GM19455 (cell line): ENCODE data around the gene TJP3.

Experiments
- ATAC-seq: cut with Tn5 transposase; IDR thresholded peaks from one replicate; pipeline ENCODE4 v1.9.1; 2021; ENCODE audit not compliant: unreplicated experiment

Gene TJP3

DNA sequence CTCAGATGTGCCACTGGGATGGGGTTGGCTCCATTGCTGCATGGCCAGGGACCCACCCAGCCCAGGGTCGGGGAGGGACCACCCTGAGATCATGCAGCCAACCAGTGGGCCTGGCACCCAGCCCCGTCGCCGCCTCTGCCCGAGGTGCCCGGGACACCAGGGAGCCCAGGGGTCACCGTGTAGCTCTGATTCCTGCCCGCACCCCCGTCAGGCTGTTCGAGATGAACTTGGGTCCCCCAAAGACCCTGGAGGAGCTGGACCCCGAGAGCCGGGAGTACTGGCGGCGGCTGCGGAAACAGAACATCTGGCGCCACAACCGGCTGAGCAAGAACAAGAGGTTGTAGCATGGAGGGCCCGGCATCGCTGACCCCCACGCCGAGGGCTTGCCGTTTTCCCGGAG is 58.9 kb downstream of the TJP3 start:
- ATAC-seq, result no peak

DNA sequence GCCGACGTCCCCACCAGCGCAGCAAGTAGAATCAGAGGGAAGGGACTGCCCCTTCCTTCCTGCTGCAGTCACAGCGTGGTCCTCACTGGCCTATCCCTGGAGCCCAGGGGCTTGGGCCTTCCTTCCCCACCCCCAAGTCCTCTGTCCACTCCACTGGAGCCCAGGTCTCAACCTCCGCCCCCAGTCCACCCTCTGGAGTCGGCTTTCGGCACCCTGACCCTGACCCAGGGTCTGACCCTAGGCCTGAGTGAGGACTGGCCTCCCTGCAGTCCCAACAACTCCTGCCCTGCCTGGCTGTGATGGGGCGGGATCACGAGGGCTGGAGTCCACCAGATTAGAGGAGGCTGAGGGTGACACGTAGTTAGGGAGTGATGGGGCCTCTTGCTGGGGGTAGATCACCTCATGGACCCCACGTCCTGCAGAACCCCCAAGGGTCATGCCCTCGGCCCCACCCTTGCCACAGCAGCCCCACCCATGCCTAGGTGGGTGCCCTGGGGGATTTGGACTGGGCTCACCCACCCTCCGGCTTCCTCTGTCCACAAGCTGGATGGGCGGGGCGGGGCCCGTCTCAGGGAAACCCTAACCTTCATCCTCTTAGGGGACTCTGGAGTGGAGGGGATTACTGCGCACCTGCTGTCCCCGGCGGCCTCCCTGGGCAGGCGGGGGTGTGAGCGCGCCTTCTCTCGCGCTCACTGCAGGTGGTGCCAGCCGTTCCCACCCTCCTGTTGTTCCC is 60.0 kb downstream of the TJP3 start:
- no peak for ATAC-seq

DNA sequence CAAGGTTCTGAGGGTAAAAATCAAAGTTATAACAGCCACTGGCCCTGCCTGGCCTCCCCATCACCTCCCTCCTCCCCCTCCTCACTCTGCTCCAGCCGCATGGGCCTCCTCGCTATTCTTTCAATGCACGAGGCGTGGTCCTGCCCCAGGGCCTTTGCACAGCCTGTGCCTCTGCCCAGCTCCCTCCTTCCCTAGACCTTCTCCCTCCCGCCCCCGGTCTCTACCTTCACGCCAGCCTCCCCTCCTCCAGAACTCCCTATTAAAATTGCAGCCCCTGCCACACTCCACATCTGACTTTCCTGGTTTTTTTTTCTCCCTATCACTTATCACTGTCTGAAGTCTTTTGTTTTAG is 60.5 kb downstream of the TJP3 start:
- no peak for ATAC-seq

DNA sequence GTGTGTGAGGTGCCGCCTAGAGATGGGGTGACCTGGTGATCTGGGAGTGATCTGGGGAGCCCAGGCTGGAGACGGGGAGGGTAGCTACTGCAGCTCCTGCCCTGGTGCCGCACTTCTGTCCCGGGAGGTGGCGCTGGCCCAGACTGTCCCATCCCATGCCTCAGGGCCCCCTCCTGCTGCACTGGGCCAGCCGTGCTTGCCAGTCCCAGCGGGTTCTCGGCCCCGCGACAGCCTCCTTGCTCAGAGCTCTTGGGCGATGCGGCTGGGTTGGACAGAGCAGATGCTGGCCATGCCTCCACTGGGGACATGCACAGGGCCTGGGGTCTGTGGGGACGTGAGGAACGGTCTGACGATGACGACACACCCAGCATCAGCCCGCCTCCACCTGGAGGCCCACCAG is 61.3 kb downstream of the TJP3 start:
- no peak for ATAC-seq

DNA sequence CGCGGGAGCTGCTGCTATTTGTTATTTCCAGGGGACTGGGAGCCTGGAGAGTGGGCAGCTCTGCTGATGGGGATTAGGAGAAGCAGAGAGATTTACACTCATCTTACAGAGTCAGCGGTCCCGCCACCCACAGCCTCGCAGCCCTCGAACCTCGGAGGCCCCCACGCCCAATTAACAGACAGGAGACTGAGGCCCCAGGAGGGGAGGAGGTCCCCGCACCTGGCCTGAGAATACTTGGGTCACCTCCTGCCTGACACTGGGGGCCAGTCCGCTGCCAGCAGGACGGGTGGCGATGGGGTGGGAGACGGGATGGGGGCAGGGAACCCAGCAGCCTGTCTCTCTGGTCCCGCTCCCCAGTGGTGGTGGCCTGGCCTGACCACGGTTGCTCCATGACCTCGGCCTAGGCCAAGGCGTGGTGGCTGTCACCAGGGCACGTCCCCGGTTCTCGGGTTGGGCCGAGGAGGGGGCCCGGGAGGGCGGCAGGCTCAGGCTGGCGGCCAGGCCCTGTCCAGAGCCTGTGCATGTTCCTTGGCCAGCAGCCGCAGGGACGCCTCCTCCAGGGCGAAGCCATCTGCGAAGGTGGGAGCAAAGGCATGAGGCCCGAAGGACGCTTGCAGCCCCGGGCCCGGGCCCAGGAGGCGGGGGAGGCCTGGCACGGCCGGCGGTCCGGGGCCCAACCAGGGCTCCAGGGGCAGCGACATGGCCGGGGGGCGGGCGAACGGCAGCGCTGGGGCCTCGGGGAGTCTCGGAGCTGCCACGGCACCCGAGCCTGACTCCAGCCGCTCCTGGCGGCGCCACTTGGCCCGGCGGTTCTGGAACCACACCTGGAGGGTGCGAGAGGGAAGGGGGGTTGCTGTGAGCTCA is 62.2 kb downstream of the TJP3 start:
- ATAC-seq, result no peak

- ATAC-seq, result no peak
Observed at GRCh38 chr19:3771000-3771905, 63.1 kb downstream of the TJP3 start.

- no peak for ATAC-seq
Observed at GRCh38 chr19:3771906-3772455, 63.8 kb downstream of the TJP3 start, which contains the start of gene RAX2. Gene RAX2, minus strand, starts transcription at chr19:3772228. Its CDS starts 486 bp downstream, at chr19:3771742.

DNA sequence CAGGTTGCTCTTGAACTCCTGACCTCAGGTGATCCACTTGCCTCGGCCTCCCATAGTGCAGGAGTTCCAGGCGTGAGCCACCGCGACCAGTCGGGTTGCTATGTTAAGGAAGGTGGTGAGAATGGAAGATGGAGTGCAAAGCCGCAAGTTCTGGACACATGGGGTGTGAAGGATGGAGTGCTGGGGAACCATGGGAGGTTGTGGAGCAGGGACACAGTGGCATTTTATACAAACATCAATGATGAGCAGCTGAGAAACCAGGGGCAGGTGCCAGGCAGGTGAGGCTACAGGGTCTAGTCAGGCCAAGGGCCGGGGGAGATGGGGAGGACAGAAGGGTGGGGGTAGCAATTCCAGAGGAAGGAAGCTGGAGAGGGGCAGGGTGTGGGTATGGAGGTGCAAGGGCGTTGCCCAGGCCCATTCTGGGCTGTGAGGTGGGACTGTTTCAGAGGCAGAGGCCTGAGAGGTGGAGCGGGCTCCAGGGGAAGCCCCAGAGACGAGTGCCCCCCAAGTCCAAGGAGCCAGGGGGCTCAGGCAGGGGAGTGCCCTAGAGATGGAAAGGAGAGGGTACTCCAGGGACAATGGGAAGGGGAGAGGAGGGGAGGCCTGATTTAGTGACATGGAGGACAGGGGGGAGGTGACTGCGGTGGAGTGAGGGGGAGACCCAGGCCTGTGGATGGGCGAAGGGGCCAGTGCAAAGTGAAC is 65.8 kb downstream of the TJP3 start:
- no peak for ATAC-seq

DNA sequence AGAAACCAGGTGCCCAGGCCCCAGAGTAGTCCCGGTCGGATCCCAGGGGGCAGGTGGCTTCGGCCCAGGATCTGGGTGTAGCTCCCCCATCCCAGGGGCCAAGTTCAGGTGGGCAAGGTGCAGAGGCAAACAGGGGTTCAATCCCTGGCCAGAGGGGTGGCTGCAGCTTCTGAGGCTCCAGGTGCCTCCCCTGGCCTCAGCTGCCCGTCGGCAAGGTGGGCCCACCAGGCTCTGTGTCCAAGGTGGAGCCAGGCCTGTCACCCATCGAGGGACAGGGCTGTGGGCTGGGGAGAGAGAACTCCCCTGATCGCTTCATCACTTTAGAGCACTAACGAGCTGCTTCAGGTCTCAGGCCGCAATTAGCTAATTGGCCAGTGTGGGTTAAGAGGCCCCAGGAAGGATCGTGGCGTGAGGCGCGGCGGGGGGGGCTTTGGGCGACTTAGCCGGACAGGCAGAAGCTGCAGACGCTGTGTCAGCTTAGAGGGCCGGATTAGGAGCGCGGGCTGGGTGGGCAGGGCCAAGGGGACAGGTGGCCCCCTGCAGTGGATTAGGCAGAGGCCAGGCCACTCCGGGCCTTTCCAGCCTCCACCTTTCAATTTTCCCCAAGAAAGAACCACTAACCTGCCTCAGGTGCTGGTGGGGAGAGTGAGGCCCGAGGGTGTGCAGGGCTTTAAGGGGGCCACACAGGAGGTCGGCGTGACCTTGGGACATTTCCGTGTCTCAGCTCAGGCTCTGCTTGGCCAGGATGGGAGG is 66.6 kb downstream of the TJP3 start:
- ATAC-seq, result no peak

- ATAC-seq, result no peak
Observed at GRCh38 chr19:3775374-3775711, 67.2 kb downstream of the TJP3 start.

DNA sequence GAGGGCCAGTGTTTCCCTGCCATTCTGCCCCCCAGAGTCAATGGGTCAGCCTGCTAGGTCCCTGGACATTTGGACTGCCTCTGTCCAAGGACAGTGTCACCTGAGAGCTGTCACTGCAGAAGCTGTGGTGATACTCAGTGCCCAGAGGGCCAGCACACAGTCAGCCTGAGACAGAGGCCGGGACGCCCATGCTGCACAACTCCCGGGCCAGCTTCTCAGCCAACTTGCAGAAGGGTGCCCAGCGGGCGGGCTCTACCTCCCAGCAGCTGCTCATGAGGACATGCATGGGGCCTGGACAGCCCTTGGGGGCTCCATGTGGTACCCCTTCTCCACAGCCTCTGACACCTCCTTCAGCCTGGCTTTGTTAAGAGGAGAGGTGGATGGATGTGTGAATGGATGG is 67.6 kb downstream of the TJP3 start:
- no peak for ATAC-seq

GRCh38 chr19:3776479-3777040 is 68.4 kb downstream of the TJP3 start:
- no peak for ATAC-seq

- no peak for ATAC-seq
Observed at GRCh38 chr19:3778104-3778867, 70.1 kb downstream of the TJP3 start.

DNA sequence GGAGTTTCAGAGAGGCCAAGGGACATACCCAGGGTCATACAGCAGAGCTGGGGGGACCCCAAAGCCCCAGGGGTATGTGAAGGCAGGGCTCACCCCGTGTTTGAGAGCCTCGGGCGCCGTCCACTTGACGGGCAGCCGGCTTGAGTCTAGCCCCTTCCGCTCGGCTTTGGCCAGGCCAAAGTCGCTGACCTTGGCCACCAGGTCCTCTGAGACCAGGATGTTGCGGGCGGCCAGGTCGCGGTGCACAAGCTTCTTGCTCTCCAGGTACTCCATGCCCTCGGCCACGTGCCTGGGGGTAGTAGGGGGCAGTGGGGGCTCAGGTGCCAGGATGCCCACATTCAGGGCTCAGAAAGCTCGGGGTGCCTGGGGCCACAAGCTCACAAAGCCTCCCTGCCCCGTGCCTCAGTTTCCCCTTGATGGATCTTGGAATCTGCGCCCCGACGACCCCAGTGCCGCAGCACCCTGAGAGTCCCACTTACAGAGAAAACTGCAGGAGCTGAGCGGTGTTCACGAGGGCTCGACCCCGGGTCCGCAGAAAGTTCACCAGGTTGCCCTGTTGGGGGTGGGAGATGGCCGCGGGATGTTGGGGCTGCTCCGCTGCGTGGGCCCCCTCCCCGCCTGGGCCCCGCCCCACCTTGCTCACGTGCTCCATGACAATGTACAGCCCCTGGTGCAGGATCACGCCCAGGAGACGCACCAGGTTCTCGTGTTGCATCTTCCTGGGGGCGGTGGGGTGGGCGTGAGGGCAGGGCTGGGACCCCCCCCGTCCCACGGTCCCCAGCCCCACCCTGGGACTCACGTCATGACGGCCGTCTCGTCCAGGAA is 70.9 kb downstream of the TJP3 start:
- no peak for ATAC-seq

DNA sequence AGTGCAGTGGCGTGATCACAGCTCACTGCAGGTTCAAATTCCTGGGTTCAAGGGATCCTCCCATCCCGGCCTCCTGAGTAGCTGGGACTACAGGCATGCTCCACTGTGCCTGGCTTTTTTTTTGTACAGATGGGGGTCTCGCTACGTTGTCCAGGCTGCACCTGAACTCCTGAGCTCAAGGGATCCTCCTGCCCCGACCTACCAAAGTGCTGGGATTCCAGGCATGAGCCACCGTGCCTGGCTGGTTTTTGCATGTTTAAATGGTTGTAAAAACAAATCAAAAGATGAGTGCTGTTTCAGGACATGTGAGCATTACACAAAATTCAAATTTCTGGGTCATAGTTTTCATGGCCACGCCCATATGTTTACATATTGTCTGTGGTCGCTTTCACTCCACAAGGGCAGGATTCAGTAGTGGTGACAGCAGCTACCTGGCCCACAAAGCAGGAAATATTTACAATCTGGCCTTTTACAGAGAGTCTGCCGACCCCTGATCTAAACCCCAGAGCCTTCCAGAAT is 72.7 kb downstream of the TJP3 start:
- ATAC-seq, result no peak

GRCh38 chr19:3781603-3782002 is 73.4 kb downstream of the TJP3 start:
- ATAC-seq, result no peak

DNA sequence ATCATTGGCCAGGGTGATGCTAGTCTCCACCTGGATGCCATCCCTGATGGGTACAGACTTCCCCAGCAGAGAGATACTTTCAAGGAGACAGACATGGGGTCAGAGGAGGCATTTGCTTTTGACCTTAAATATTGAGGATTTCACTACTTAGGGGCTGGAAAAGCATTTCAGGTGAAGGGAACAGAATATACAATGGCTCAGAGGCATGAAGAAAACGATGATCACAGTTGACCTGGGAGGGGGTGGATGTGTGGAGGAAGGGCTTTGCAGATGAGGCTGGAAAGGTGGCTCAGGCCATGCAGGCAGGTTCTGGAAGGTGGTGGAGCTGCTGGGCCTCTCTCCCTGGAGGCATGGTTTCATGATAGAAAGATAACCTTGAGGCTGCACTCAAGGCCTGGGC is 74.1 kb downstream of the TJP3 start:
- ATAC-seq, result no peak

GRCh38 chr19:3782903-3783302 is 74.7 kb downstream of the TJP3 start:
- ATAC-seq, result no peak
